GM12878 (cell line): Measurements from ENCODE around the gene FZD8. TPM values are rescaled to one million over a fixed set of nuclear protein-coding genes. Genes with fewer than 3 reads are reported as not detected.

Experiments
- ATAC-seq: fragments of 200-7000 bp; cut with Tn5 transposase; 3 replicates; pipeline ENCODE4 v1.9.1; 2020; ENCODE audit warnings: mild to moderate bottlenecking, moderate library complexity
- BruUV-seq: library from RNA; stranded (reverse); fragments of 400-500 nt; replicated peaks from 2 replicates; lab custom pipeline; 2021; lab: Mats Ljungman, UMichigan
- CTCF ChIA-PET: fragments of 300-600 bp; sonication (Branson Sonifier 250); formaldehyde crosslinking; extraction: SDS; loops from one replicate; lab custom pipeline; 2021; ENCODE audit warnings: inconsistent platforms; lab: Yijun Ruan, JAX
- POLR2A ChIA-PET: fragments of 350-600 bp; formaldehyde crosslinking; extraction: SDS; loops from one replicate; lab custom pipeline; 2021; ENCODE audit warnings: inconsistent platforms; lab: Charles Lee
- RAD21 ChIA-PET: fragments of 300-600 bp; sonication (Branson Sonifier 250); formaldehyde crosslinking; loops from one replicate; lab custom pipeline; 2023; ENCODE audit warnings: antibody characterized with exemption; ENCODE audit not compliant: unreplicated experiment; lab: Charles Lee
- SMC1A ChIA-PET: fragments of 300-600 bp; sonication (Branson Sonifier 250); formaldehyde crosslinking; loops from one replicate; lab custom pipeline; 2023; ENCODE audit not compliant: unreplicated experiment, uncharacterized antibody; lab: Charles Lee
- DNase-seq: peaks from one replicate; pipeline ENCODE4 v3.0.0-alpha.2; 2011; ENCODE audit warnings: low read depth, low spot score
- FAIRE-seq: peaks from 3 replicates; lab custom pipeline; 2011; peaks lifted over from hg19 to GRCh38; lab: Jason Lieb, UNC
- H2AFZ ChIP-seq: 2 replicates; pipeline ENCODE4 v1.6.0; 2011; ENCODE audit warnings: low read depth, low read length, control low read depth; ENCODE audit not compliant: control insufficient read depth
- H3K27ac ChIP-seq: 2 replicates; pipeline ENCODE4 v1.5.1; 2011; ENCODE audit warnings: control low read depth; ENCODE audit not compliant: control insufficient read depth, insufficient read depth
- H3K27me3 ChIP-seq, 2 experiments: replicated peaks in 1 of 2; 2 replicates each; pipeline versions ENCODE4 v1.6.0 to v1.6.1; 2011; ENCODE audit warnings: low read length in 1 of 2; ENCODE audit not compliant: control insufficient read depth in 2 of 2, insufficient read depth in 2 of 2
- H3K36me3 ChIP-seq, 2 experiments: 2 replicates each; pipeline ENCODE4 v1.5.1; 2011; ENCODE audit warnings: low read length in 1 of 2; ENCODE audit not compliant: control insufficient read depth in 2 of 2, insufficient read depth in 2 of 2
- H3K4me1 ChIP-seq: 2 replicates; pipeline ENCODE4 v1.6.1; 2011; ENCODE audit warnings: mild to moderate bottlenecking, low read length, moderate library complexity, mixed read lengths; ENCODE audit not compliant: control insufficient read depth, insufficient read depth
- H3K4me2 ChIP-seq: 2 replicates; pipeline ENCODE4 v1.6.0; 2011; ENCODE audit warnings: control low read depth; ENCODE audit not compliant: control insufficient read depth, insufficient read depth
- H3K4me3 ChIP-seq: fragments of 200-600 bp; sonication (generic); 2 replicates; pipeline ENCODE4 v1.5.1; 2016
- H3K79me2 ChIP-seq: 2 replicates; pipeline ENCODE4 v1.6.0; 2011; ENCODE audit warnings: low read length; ENCODE audit not compliant: control insufficient read depth, insufficient read depth
- H3K9ac ChIP-seq: 2 replicates; pipeline ENCODE4 v1.8.0; 2011; ENCODE audit warnings: low read length, control low read depth, mixed read lengths; ENCODE audit not compliant: control insufficient read depth, insufficient read depth
- H3K9me3 ChIP-seq: replicated peaks from 3 replicates; pipeline ENCODE4 v1.5.1; 2011; ENCODE audit warnings: mild to moderate bottlenecking, low read length; ENCODE audit not compliant: control insufficient read depth, insufficient read depth
- H4K20me1 ChIP-seq: 2 replicates; pipeline ENCODE4 v1.6.0; 2011; ENCODE audit not compliant: control insufficient read depth, insufficient read depth
- CBFB ChIP-seq: IDR thresholded peaks from 2 replicates; pipeline ENCODE4 v1.6.1; 2016; ENCODE audit warnings: antibody characterized with exemption, low read depth
- FOXK2 ChIP-seq: fragments of 450-650 bp; IDR thresholded peaks from 2 replicates; pipeline ENCODE4 v1.6.1; 2017; ENCODE audit warnings: mild to moderate bottlenecking, moderate library complexity
- FOXM1 ChIP-seq: IDR thresholded peaks from 2 replicates; pipeline ENCODE4 v1.6.1; 2012; ENCODE audit warnings: low read depth, mild to moderate bottlenecking, inconsistent platforms, low read length, moderate library complexity
- IKZF1 ChIP-seq: fragments of 450-650 bp; conservative IDR thresholded peaks from 2 replicates; pipeline ENCODE4 v1.6.1; 2017; ENCODE audit warnings: antibody characterized with exemption, mild to moderate bottlenecking
- IRF4 ChIP-seq: IDR thresholded peaks from 2 replicates; pipeline ENCODE4 v1.6.1; 2011; ENCODE audit warnings: low read depth, low read length
- MEF2B ChIP-seq: fragments of 450-650 bp; IDR thresholded peaks from 2 replicates; pipeline ENCODE4 v1.6.1; 2018; ENCODE audit warnings: mild to moderate bottlenecking, moderate library complexity; ENCODE audit not compliant: partially characterized antibody, poor library complexity, severe bottlenecking
- MXI1 ChIP-seq: fragments of 150-350 bp; IDR thresholded peaks from 2 replicates; pipeline ENCODE4 v1.6.1; 2011; ENCODE audit warnings: low read depth, mild to moderate bottlenecking, inconsistent platforms, low read length, improper control_type of control experiment
- NR2C1 ChIP-seq: fragments of 450-650 bp; IDR thresholded peaks from 2 replicates; pipeline ENCODE4 v1.6.1; 2017; ENCODE audit warnings: antibody characterized with exemption, mild to moderate bottlenecking, moderate library complexity
- RB1 ChIP-seq: fragments of 450-650 bp; formaldehyde crosslinking; IDR thresholded peaks from 2 replicates; pipeline ENCODE4 v1.6.1; 2017; ENCODE audit warnings: mild to moderate bottlenecking, borderline replicate concordance
- RFX5 ChIP-seq: IDR thresholded peaks from 2 replicates; pipeline ENCODE4 v1.6.1; 2011; ENCODE audit warnings: low read depth, low read length, improper control_type of control experiment
- SMAD1 ChIP-seq: fragments of 450-650 bp; IDR thresholded peaks from 2 replicates; pipeline ENCODE4 v1.6.1; 2018; ENCODE audit warnings: mild to moderate bottlenecking, low read depth; ENCODE audit not compliant: partially characterized antibody
- SREBF2 ChIP-seq: IDR thresholded peaks from 2 replicates; pipeline ENCODE4 v1.6.1; 2012; ENCODE audit warnings: mild to moderate bottlenecking, low read length
- STAT3 ChIP-seq: IDR thresholded peaks from 2 replicates; pipeline ENCODE4 v1.6.1; 2011; ENCODE audit warnings: low read depth, low read length, improper control_type of control experiment
- SUZ12 ChIP-seq: fragments of 200-600 bp; sonication (generic); IDR thresholded peaks from one replicate; pipeline ENCODE4 v1.6.1; 2018; ENCODE audit warnings: antibody characterized with exemption, mild to moderate bottlenecking; ENCODE audit not compliant: unreplicated experiment
- ZSCAN29 ChIP-seq: fragments of 450-650 bp; IDR thresholded peaks from 2 replicates; pipeline ENCODE4 v1.6.1; 2017; ENCODE audit warnings: mild to moderate bottlenecking, moderate library complexity
- WGBS: methylation state at CpG from one replicate; pipeline ENCODE4 v1.1.6; 2016; ENCODE audit warnings: low lambda C conversion rate; ENCODE audit not compliant: insufficient replicate concordance, insufficient coverage; ENCODE audit errors: missing lambda C conversion rate; 5-methylcytosine and 5-hydroxymethylcytosine counted together
- in situ Hi-C: fragments of 300-500 bp; cut with MboI; formaldehyde crosslinking; loops from 9 replicates; pipeline ENCODE4 v1.14.3; 2018; ENCODE audit warnings: mixed read lengths
- intact Hi-C: fragments of 100-400 bp; cut with micrococcal nuclease; formaldehyde crosslinking; loops from one replicate; pipeline ENCODE4 v1.14.2; 2022; ENCODE audit not compliant: unreplicated experiment
- polyA plus RNA-seq, 11 experiments: library from polyadenylated mRNA; depleted of rRNA in 4 of 11; unstranded in 6 of 11; stranded (reverse) in 5 of 11; fragments of >200 nt; fragmentation: Nextera tagmentation in 4 of 11; fragmentation: Illumina TruSeq in 1 of 11; extraction: Ambion mirVana in 4 of 11; extraction: Trizol in 1 of 11; gene quantifications; 1 replicate in 1 of 11; 2 replicates in 10 of 11; pipeline versions ENCODE4 v1.2.1 to v1.2.3, GENCODE V29; 2011 to 2016; ENCODE audit warnings: inconsistent platforms in 2 of 11, missing spikeins in 2 of 11, low read depth in 1 of 11
- total RNA-seq, 4 experiments: library from RNA; depleted of rRNA in 3 of 4; stranded (reverse); fragments of >200 nt in 3 of 4; fragmentation: Illumina TruSeq in 1 of 4; extraction: Trizol in 1 of 4; gene quantifications; 2 replicates each; pipeline versions ENCODE4 v1.2.1 to v1.2.3, GENCODE V29; 2013 to 2021
- TF ChIP-seq, protein P1 (sequence below): IDR thresholded peaks from 2 replicates; pipeline ENCODE4 v1.6.1; 2012; ENCODE audit warnings: low read length, inconsistent platforms
- TF ChIP-seq, protein P2 (sequence below): IDR thresholded peaks from 2 replicates; pipeline ENCODE4 v1.6.1; 2011; ENCODE audit warnings: borderline replicate concordance, low read depth, mild to moderate bottlenecking, moderate library complexity, low read length; ENCODE audit not compliant: insufficient read depth, poor library complexity, severe bottlenecking
- TF ChIP-seq, protein P3 (sequence below): fragments of 150-350 bp; IDR thresholded peaks from 2 replicates; pipeline ENCODE4 v1.6.1; 2014; ENCODE audit warnings: mild to moderate bottlenecking, low read depth, low read length

Gene FZD8
- total and polyA plus RNA-seq, 10 of the 15 experiments (the other 5 are each of a cell fraction or from before 2014, with no cell fraction given) = 0.03 to 0.72 (median 0.10) TPM; not detected in 3

DNA sequence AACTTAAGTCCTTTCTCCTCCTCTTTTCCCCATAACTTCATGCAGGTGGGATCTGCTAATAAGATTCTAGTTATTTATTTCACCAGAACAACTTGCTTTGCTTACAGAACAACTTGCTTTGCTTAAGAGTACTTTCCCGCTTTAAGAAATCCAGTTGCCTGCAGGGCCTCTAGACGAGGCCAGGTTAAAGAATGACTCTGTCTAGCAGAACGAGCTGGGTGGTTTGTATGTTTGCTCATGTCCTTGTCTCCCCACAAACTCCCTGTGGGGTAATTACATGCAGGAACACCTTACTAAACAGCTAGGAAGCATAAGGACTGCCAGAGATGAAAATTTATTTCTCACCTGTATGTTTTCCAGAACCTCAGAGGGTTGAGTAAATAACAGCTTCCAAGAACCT, 8.8 kb upstream of the FZD8 start:
- no peaks in the 10 kb centered on the region for H4K20me1 ChIP-seq
- no peak overlapping the region for H3K27ac ChIP-seq
- SMC1A ChIA-PET = interaction anchor here (0.9 to 1.5 kb wide), 2 partner anchors 16 to 128 kb away, joined by 3 read pairs; no protein-coding TSS in a partner anchor
- ATAC-seq = no peak
- RAD21 ChIA-PET = no interaction called here
- no TSS peak for BruUV-seq
- CTCF ChIA-PET = no interaction called here
- no peak for TF ChIP-seq RFX5
- TF ChIP-seq ZSCAN29 = no peak
- TF ChIP-seq RB1 = no peak
- TF ChIP-seq CBFB = no peak
- TF ChIP-seq, protein P1, sequence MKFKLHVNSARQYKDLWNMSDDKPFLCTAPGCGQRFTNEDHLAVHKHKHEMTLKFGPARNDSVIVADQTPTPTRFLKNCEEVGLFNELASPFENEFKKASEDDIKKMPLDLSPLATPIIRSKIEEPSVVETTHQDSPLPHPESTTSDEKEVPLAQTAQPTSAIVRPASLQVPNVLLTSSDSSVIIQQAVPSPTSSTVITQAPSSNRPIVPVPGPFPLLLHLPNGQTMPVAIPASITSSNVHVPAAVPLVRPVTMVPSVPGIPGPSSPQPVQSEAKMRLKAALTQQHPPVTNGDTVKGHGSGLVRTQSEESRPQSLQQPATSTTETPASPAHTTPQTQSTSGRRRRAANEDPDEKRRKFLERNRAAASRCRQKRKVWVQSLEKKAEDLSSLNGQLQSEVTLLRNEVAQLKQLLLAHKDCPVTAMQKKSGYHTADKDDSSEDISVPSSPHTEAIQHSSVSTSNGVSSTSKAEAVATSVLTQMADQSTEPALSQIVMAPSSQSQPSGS = no peak
- no peak for TF ChIP-seq MXI1
- TF ChIP-seq IKZF1 = no peak
- no peak for TF ChIP-seq SMAD1
- TF ChIP-seq, protein P2, sequence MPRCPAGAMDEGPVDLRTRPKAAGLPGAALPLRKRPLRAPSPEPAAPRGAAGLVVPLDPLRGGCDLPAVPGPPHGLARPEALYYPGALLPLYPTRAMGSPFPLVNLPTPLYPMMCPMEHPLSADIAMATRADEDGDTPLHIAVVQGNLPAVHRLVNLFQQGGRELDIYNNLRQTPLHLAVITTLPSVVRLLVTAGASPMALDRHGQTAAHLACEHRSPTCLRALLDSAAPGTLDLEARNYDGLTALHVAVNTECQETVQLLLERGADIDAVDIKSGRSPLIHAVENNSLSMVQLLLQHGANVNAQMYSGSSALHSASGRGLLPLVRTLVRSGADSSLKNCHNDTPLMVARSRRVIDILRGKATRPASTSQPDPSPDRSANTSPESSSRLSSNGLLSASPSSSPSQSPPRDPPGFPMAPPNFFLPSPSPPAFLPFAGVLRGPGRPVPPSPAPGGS = no peak
- TF ChIP-seq, protein P3, sequence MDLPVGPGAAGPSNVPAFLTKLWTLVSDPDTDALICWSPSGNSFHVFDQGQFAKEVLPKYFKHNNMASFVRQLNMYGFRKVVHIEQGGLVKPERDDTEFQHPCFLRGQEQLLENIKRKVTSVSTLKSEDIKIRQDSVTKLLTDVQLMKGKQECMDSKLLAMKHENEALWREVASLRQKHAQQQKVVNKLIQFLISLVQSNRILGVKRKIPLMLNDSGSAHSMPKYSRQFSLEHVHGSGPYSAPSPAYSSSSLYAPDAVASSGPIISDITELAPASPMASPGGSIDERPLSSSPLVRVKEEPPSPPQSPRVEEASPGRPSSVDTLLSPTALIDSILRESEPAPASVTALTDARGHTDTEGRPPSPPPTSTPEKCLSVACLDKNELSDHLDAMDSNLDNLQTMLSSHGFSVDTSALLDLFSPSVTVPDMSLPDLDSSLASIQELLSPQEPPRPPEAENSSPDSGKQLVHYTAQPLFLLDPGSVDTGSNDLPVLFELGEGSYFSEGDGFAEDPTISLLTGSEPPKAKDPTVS = no peak
- no peak for TF ChIP-seq SREBF2
- no peak for TF ChIP-seq IRF4
- no peak for TF ChIP-seq NR2C1
- no peak for TF ChIP-seq FOXM1
- no peak for TF ChIP-seq STAT3
- no peak for TF ChIP-seq FOXK2
- no peak for TF ChIP-seq MEF2B
- TF ChIP-seq SUZ12 = no peak
- in situ Hi-C loops (no loop called here), intact Hi-C loops (no loop called here)
- H3K4me2 ChIP-seq = no peak overlapping the region
- no peak overlapping the region for H3K9ac ChIP-seq
- no peaks in the 10 kb centered on the region for H3K9me3 ChIP-seq
- H3K36me3 ChIP-seq = no peaks in the 10 kb centered on the region
- no peaks in the 10 kb centered on the region for H3K27me3 ChIP-seq
- no peak overlapping the region for H3K4me3 ChIP-seq
- FAIRE-seq = no peak
- no peak overlapping the region for H2AFZ ChIP-seq
- no peak for DNase-seq
- H3K79me2 ChIP-seq = no peaks in the 10 kb centered on the region
- WGBS = 0% methylated on average over 3 of the region's 3 CpGs
- POLR2A ChIA-PET = no interaction called here
- no peaks in the 10 kb centered on the region for H3K4me1 ChIP-seq
